ENCODE measurements around the gene GPC6.

- no peak for TF ChIP-seq EZH2 (IDR thresholded peaks at IDR 0.05; ENCODE audit: borderline replicate concordance, low read length)
- TF ChIP-seq, protein P1, sequence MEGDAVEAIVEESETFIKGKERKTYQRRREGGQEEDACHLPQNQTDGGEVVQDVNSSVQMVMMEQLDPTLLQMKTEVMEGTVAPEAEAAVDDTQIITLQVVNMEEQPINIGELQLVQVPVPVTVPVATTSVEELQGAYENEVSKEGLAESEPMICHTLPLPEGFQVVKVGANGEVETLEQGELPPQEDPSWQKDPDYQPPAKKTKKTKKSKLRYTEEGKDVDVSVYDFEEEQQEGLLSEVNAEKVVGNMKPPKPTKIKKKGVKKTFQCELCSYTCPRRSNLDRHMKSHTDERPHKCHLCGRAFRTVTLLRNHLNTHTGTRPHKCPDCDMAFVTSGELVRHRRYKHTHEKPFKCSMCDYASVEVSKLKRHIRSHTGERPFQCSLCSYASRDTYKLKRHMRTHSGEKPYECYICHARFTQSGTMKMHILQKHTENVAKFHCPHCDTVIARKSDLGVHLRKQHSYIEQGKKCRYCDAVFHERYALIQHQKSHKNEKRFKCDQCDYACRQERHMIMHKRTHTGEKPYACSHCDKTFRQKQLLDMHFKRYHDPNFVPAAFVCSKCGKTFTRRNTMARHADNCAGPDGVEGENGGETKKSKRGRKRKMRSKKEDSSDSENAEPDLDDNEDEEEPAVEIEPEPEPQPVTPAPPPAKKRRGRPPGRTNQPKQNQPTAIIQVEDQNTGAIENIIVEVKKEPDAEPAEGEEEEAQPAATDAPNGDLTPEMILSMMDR (IDR thresholded peaks at IDR 0.05; ENCODE audit: low read length), result no peak
Observed at GRCh38 chr13:94170145-94170571, 943.6 kb downstream of the GPC6 start.

Data from OCI-LY1 (cell line).